COLO668 (cell line): ENCODE measurements around the gene TOMM22.

ENCODE experiments used
- DNase-seq: peaks from one replicate; lab custom pipeline; 2025; ENCODE audit not compliant: unreplicated experiment; lab: John Stamatoyannopoulos, UW

TOMM22 gene

GRCh38 chr22:38733724-38734381 lies 52.1 kb downstream of the TOMM22 start:
- peak; percentile 55 for DNase-seq

- no peak for DNase-seq
Observed at GRCh38 chr22:38734421-38735100, 52.8 kb downstream of the TOMM22 start.
